ENCODE results near the gene HMCN2. TPM values are rescaled to one million over a fixed set of nuclear protein-coding genes. Genes with fewer than 3 reads are reported as not detected.

Gene HMCN2
- total RNA-seq, 6 experiments from 2014 or later = under 0.01 to 0.05 (median 0.02) TPM; not detected in 3

- Mint-ChIP-seq H3K27me3 (ENCODE audit: insufficient read depth) (no peaks in the 10 kb centered on the region), H3K4me3 (no peak overlapping the region), H3K9me3 (peaks cover 12% of the 10 kb centered on the region), H3K27ac (no peak overlapping the region), H3K4me1 (ENCODE audit: low read depth) (0 out of 2 replicates have a peak, but pooled peaks cover 4% of the 10 kb centered on the region), H3K36me3 (ENCODE audit: low read depth) (peaks cover 30% of the 10 kb centered on the region)
- TF ChIP-seq CTCF (IDR thresholded peaks at IDR 0.05) = no peak
- DNase-seq = no peak
Measured at GRCh38 chr9:130225071-130225470, 40.5 kb upstream of the HMCN2 start.

- H3K27ac Mint-ChIP-seq = no peak overlapping the region
- no peaks in the 10 kb centered on the region for H3K27me3 Mint-ChIP-seq (ENCODE audit: insufficient read depth)
- H3K4me3 Mint-ChIP-seq = no peak overlapping the region
- H3K9me3 Mint-ChIP-seq = peaks cover 12% of the 10 kb centered on the region
- peaks cover 30% of the 10 kb centered on the region for H3K36me3 Mint-ChIP-seq (ENCODE audit: low read depth)
- no peaks in the 10 kb centered on the region for H3K4me1 Mint-ChIP-seq (ENCODE audit: low read depth)
- TF ChIP-seq CTCF (IDR thresholded peaks at IDR 0.05) = no peak
- DNase-seq = no peak
Measured at GRCh38 chr9:130225586-130225985, 40.0 kb upstream of the HMCN2 start.

- no peak for TF ChIP-seq CTCF (IDR thresholded peaks at IDR 0.05)
- Mint-ChIP-seq H3K9me3 (peaks cover 12% of the 10 kb centered on the region), H3K4me3 (no peak overlapping the region), H3K4me1 (ENCODE audit: low read depth) (no peaks in the 10 kb centered on the region), H3K27ac (no peak overlapping the region), H3K36me3 (ENCODE audit: low read depth) (peaks cover 30% of the 10 kb centered on the region), H3K27me3 (ENCODE audit: insufficient read depth) (no peaks in the 10 kb centered on the region)
- no peak for DNase-seq
Measured at GRCh38 chr9:130226112-130226511, 39.4 kb upstream of the HMCN2 start.

GRCh38 chr9:130227833-130228232 is 37.7 kb upstream of the HMCN2 start:
- H3K4me3 Mint-ChIP-seq = no peak overlapping the region
- TF ChIP-seq CTCF (IDR thresholded peaks at IDR 0.05) = no peak
- peaks cover 12% of the 10 kb centered on the region for H3K9me3 Mint-ChIP-seq
- peaks cover 34% of the 10 kb centered on the region for H3K36me3 Mint-ChIP-seq (ENCODE audit: low read depth)
- no peak overlapping the region for H3K27ac Mint-ChIP-seq
- H3K4me1 Mint-ChIP-seq (ENCODE audit: low read depth) = no peaks in the 10 kb centered on the region
- no peaks in the 10 kb centered on the region; the same call in 1 of the 2 replicates for H3K27me3 Mint-ChIP-seq (ENCODE audit: insufficient read depth)
- DNase-seq = no peak

- peaks cover 12% of the 10 kb centered on the region for H3K9me3 Mint-ChIP-seq
- no peak overlapping the region for H3K27ac Mint-ChIP-seq
- TF ChIP-seq CTCF (IDR thresholded peaks at IDR 0.05) = no peak
- peaks cover 42% of the 10 kb centered on the region for H3K36me3 Mint-ChIP-seq (ENCODE audit: low read depth)
- peaks cover 2% of the 10 kb centered on the region for H3K27me3 Mint-ChIP-seq (ENCODE audit: insufficient read depth)
- DNase-seq = no peak
- H3K4me3 Mint-ChIP-seq = no peak overlapping the region
- H3K4me1 Mint-ChIP-seq (ENCODE audit: low read depth) = peaks cover 17% of the 10 kb centered on the region; the same call in 1 of the 2 replicates
Measured at GRCh38 chr9:130229759-130230158, 35.8 kb upstream of the HMCN2 start.

GRCh38 chr9:130230631-130231030 is 34.9 kb upstream of the HMCN2 start:
- DNase-seq = no peak
- Mint-ChIP-seq H3K9me3 (peaks cover 12% of the 10 kb centered on the region), H3K27ac (no peak overlapping the region), H3K4me3 (no peak overlapping the region), H3K36me3 (ENCODE audit: low read depth) (peaks cover 42% of the 10 kb centered on the region), H3K27me3 (ENCODE audit: insufficient read depth) (peaks cover 2% of the 10 kb centered on the region), H3K4me1 (ENCODE audit: low read depth) (peaks cover 17% of the 10 kb centered on the region; the same call in 1 of the 2 replicates)
- TF ChIP-seq CTCF (IDR thresholded peaks at IDR 0.05) = no peak
